HG03060 (cell line): ENCODE measurements around the gene ASNSD1.
"Not testable (repeated sequence)": the region's sequence is repeated elsewhere in the genome, so short reads cannot be mapped to it uniquely, and the experiment has no call there.

Source experiments
- ATAC-seq: cut with Tn5 transposase; IDR thresholded peaks from one replicate; pipeline ENCODE4 v1.9.1; 2021; ENCODE audit warnings: low read depth, moderate number of reproducible peaks; ENCODE audit not compliant: unreplicated experiment

ASNSD1 gene

DNA sequence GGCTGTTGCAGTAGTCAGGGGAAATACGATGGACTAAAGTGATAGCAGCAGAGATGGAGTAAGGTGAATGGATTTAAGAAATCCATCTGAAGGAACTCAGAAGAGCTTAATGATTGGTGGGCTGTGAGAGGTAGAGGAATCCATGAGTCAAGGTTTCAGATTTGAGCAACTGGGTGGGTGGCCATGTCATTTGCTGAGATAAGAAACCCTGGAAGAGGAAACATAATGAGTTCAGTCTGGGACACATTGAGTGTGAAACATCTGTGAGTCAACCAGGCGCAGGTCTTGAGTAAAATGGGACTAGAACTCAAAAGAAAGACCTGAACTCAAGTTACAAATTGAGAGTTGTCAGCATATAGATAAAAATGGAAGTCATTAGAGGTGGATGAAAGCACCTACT is 19.7 kb upstream of the ASNSD1 start:
- no peak for ATAC-seq

- no peak for ATAC-seq
Measured at GRCh38 chr2:189646521-189646920, 14.7 kb upstream of the ASNSD1 start.

DNA sequence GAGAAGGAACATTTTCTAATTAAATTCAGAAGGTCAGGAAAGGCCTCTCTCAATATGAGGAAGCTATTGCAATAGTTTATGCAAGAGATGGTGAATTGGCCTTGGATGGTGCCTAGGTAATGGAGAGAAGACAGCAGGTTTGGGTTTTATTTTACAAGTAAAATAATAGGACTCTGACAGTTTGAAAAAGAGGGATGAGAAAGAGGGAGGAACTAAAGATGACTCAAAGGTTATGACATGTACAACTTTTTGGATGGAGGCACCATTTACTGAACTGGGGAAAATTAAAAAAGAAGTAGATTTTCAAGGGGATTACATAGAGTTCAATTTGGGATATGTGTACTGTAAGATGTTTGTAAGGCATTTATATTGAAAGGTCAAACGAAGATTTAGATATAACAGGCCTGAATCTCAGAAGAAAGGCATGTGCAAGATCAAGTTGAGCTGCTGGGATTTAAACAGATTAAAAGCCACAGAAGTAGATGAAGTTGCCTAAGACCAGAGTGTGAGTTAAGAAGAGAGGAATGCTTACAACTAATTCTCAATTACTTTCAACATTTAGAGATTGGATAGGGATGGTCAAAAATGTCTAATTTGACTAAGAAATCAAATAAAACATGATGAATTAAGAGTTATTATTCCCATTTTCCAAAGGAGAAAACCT is 12.3 kb upstream of the ASNSD1 start:
- ATAC-seq = no peak

- ATAC-seq = no peak
Measured at GRCh38 chr2:189651284-189651683, 10.0 kb upstream of the ASNSD1 start.

DNA sequence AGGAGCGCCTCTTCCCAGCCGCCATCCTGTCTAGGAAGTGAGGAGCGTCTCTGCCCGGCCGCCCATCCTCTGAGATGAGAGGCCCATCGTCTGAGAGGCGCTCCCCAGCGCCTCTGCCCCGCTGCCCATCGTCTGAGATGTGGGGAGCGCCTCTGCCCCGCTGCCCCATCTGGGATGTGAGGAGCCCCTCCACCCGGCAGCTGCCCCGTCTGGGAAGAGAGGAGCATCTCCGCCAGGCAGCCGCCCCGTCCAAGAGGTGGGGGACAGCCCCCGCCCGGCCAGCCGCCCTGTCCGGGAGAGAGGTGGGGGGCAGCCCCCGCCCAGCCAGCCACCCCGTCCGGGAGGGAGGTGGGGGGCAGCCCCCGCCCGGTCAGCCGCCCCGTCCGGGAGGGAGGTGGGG is 7.8 kb upstream of the ASNSD1 start:
- ATAC-seq = not testable (repeated sequence)

- ATAC-seq = no peak
Measured at GRCh38 chr2:189654641-189655040, 6.6 kb upstream of the ASNSD1 start.

GRCh38 chr2:189657867-189658266 is 3.4 kb upstream of the ASNSD1 start:
- ATAC-seq = peak; percentile 30

DNA sequence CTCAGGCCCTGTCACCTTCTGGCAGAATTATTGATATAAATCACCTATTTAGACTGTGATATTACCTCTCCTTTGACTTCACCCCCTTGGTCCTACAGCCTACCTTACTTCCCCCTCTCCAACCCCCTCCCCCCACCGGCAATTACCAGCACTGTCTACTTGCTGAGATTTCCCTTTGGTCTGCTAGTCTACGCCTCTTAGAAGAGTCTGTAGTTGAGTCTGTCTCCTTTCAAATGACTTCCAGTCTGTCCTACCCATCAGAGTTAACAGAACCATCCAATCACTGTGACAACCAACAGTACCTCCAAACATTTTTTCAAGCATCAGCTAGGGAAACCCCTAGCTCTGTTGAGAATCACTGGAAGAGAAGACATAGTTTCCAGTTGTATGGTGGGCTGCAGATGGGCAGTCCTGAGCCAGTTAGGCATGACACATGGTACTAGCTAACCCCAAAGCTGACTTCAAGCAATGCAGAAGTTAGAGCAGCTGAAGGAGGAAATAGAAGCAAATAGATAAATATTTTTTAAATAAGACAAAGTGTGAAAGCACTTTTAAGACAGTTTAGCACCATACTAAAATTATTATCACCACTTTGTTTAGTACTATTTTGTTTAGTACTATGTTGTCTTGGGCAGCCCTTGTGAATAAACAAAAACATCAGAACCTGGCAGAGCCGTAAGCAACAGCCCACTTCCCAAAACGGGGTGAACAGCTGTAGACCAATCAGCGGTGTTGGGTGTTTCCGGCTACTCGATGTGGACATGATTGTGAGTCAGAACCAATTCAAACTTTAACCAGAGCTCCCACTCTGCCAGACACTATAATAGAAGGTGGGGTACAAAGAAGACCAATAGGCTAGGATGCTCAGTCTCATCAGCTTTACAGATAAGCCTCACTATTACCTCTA is 2.7 kb upstream of the ASNSD1 start:
- no peak for ATAC-seq

GRCh38 chr2:189659734-189660133 is 1.5 kb upstream of the ASNSD1 start:
- ATAC-seq = no peak

GRCh38 chr2:189660803-189661147 is 484 bp upstream of the ASNSD1 start:
- no peak for ATAC-seq

DNA sequence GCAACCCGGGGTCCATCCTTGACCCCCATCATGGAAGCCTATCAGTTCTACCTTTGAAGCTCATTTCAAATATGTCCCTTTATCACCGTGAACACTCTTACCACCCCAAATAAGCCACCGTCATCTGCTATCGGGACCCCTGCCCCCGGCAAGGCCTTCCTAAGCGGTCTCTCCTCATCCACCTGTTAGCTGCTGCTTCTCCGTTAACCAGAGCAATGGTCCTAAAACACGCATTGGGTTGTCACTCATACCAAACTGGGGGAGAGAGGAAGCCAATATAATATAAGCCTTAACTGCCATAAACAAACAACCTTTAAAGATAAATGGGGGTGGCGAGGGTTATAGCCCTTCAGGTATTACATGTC is 680 bp downstream of the ASNSD1 start:
- no peak for ATAC-seq

- no peak for ATAC-seq
Measured at GRCh38 chr2:189662669-189663226, 1.5 kb downstream of the ASNSD1 start.

DNA sequence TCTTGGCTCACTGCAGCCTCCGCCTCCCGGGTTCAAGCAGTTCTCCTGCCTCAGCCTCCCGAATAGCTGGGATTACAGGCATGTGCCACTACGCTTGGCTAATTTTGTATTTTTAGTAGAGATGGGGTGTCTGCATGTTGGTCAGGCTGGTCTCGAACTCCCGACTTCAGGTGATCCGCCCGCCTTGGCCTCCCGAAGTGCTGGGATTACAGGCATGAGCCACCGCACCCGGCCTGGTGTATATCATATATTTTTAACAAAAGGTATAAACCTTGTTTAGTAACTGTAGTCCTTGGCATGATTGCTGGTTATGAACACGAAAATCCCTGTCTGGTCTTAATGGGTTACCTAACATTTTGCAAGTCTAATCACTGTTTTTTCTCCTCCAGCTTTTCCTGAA is 2.1 kb downstream of the ASNSD1 start:
- ATAC-seq = not testable (repeated sequence)

- ATAC-seq = no peak
Measured at GRCh38 chr2:189669913-189670312, 8.7 kb downstream of the ASNSD1 start.

GRCh38 chr2:189673661-189674373 is 12.6 kb downstream of the ASNSD1 start:
- ATAC-seq = no peak

- ATAC-seq = peak; percentile 76
Measured at GRCh38 chr2:189674374-189675112, 13.3 kb downstream of the ASNSD1 start, which contains the start of gene ANKAR. Gene ANKAR (plus strand): TSS chr2:189674670. CDS start chr2:189676491, 1,821 bp downstream.

GRCh38 chr2:189676471-189676870 is 15.2 kb downstream of the ASNSD1 start:
- no peak for ATAC-seq

DNA sequence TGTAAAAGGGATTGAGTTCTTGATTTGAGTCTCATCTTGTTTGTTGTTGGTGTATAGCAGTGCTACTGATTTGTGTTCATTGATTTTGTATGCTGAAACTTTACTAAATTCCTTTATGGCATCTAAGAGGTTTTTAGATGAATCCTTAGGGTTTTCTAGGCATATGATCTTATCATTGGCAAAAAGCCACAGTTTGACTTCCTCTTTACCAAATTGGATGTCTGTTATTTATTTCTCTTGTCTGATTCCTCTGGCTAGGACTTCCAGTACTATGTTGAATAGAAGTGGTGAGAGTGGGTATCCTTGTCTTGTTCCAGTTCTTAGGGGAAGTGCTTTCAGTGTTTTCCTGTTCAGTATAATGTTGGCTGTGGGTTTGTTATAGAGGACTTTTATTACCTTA is 18.0 kb downstream of the ASNSD1 start:
- no peak for ATAC-seq

DNA sequence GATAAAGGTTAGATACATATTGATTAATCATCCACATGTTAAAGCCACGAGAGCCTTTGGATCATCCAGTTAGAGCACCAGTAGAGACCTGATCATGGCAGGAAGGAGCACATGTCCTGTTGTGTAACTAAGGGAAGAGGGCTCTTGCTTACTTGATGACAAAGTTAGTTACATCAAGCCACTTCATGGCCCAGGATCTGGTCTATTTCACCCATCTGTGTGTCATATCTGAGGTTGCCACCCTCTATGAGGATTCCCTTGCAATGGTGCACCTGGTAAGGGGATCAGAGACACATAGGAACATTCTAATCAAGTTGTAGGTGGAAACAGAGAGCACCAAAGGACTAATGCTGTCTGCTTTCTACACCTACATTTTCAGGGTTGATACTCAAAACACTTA is 19.9 kb downstream of the ASNSD1 start:
- no peak for ATAC-seq

- no peak for ATAC-seq
Measured at GRCh38 chr2:189681903-189682302, 20.6 kb downstream of the ASNSD1 start.
